GM18867 (cell line): ENCODE results near the gene NHP2.
"Not testable (repeated sequence)": the region's sequence is repeated elsewhere in the genome, so short reads cannot be mapped to it uniquely, and the experiment has no call there.

ENCODE experiments used
- ATAC-seq: cut with Tn5 transposase; IDR thresholded peaks from one replicate; pipeline ENCODE4 v1.9.1; 2021; ENCODE audit warnings: mild to moderate bottlenecking, moderate library complexity; ENCODE audit not compliant: unreplicated experiment

The NHP2 gene

GRCh38 chr5:178131446-178131996 is 22.2 kb downstream of the NHP2 start:
- ATAC-seq, result no peak

- peak; percentile 87 for ATAC-seq
These were observed 22.9 kb downstream of the NHP2 start, which contains the start of gene RMND5B for GRCh38 chr5:178130576-178131445. TSS of gene RMND5B (plus strand) at chr5:178131014. CDS start at chr5:178138120, 7,106 bp downstream.

GRCh38 chr5:178130234-178130575 is 23.5 kb downstream of the NHP2 start:
- ATAC-seq, result not testable (repeated sequence)

- ATAC-seq, result no peak
These were observed 24.4 kb downstream of the NHP2 start for GRCh38 chr5:178129296-178129695.

- ATAC-seq, result not testable (repeated sequence)
These were observed 26.2 kb downstream of the NHP2 start for GRCh38 chr5:178127300-178128009.

GRCh38 chr5:178126556-178126955 is 27.1 kb downstream of the NHP2 start:
- ATAC-seq, result no peak

GRCh38 chr5:178125253-178125906 is 28.3 kb downstream of the NHP2 start:
- no peak for ATAC-seq

GRCh38 chr5:178123966-178124925 is 29.4 kb downstream of the NHP2 start:
- no peak for ATAC-seq

- ATAC-seq, result no peak
These were observed 30.4 kb downstream of the NHP2 start for GRCh38 chr5:178123094-178123965.

GRCh38 chr5:178122346-178122745 is 31.3 kb downstream of the NHP2 start:
- ATAC-seq, result no peak

- ATAC-seq, result no peak
These were observed 32.1 kb downstream of the NHP2 start for GRCh38 chr5:178121391-178122276.

- peak; percentile 90 for ATAC-seq
These were observed 32.9 kb downstream of the NHP2 start for GRCh38 chr5:178120607-178121357.

GRCh38 chr5:178119915-178120606 is 33.6 kb downstream of the NHP2 start:
- ATAC-seq, result no peak

- ATAC-seq, result no peak
These were observed 35.6 kb downstream of the NHP2 start for GRCh38 chr5:178117923-178118701.

- ATAC-seq, result peak; percentile 29
These were observed 37.4 kb downstream of the NHP2 start for GRCh38 chr5:178116143-178116885.

GRCh38 chr5:178115814-178116142 is 37.9 kb downstream of the NHP2 start:
- no peak for ATAC-seq
